Measurements from ENCODE around the gene PROSER3. TPM values are rescaled to one million over a fixed set of nuclear protein-coding genes. Genes with fewer than 3 reads are reported as not detected.

The PROSER3 gene
- total RNA-seq, 1 donor from 2014 or later: 13.8 TPM

GRCh38 chr19:35712567-35713505 lies 45.1 kb upstream of the PROSER3 start:
- H3K4me1 ChIP-seq: peaks cover 14% of the 10 kb centered on the region
- no peaks in the 10 kb centered on the region for H3K27me3 ChIP-seq
- no peaks in the 10 kb centered on the region for H3K9me3 ChIP-seq
- intact Hi-C loops (cut with DNase I): loop anchor here (10.0 kb wide), 1 partner anchor 222 kb away; the partner anchor contains the start of gene LRFN3
- H3K4me3 ChIP-seq: no peak overlapping the region
- no peak overlapping the region for H3K27ac ChIP-seq
- H3K36me3 ChIP-seq: no peaks in the 10 kb centered on the region
- TF ChIP-seq POLR2A (IDR thresholded peaks at IDR 0.05): no peak
- no peak for DNase-seq (ENCODE audit: extremely low spot score in 2 of 2)

- no peak for DNase-seq (ENCODE audit: extremely low spot score in 2 of 2)
- TF ChIP-seq CTCF (IDR thresholded peaks at IDR 0.05): no peak
- TF ChIP-seq POLR2A (IDR thresholded peaks at IDR 0.05): no peak
- no peak for TF ChIP-seq POLR2AphosphoS5 (IDR thresholded peaks at IDR 0.05; ENCODE audit: insufficient read depth in 1 of 2, low read depth in 1 of 2)
- intact Hi-C loops (cut with DNase I): loop anchor here (10.0 kb wide), 1 partner anchor 221 kb away; the partner anchor contains the start of gene LRFN3
- Histone ChIP-seq H3K4me1 (peaks cover 14% of the 10 kb centered on the region), H3K4me3 (no peak overlapping the region), H3K27me3 (no peaks in the 10 kb centered on the region), H3K9me3 (no peaks in the 10 kb centered on the region), H3K36me3 (no peaks in the 10 kb centered on the region), H3K27ac (no peak overlapping the region)
These were observed 44.5 kb upstream of the PROSER3 start for GRCh38 chr19:35713506-35713850.

- Histone ChIP-seq H3K36me3 (no peaks in the 10 kb centered on the region), H3K9me3 (no peaks in the 10 kb centered on the region), H3K4me3 (no peak overlapping the region), H3K27ac (no peak overlapping the region), H3K4me1 (peaks cover 19% of the 10 kb centered on the region), H3K27me3 (no peaks in the 10 kb centered on the region)
- DNase-seq (ENCODE audit: extremely low spot score in 2 of 2): no peak
- TF ChIP-seq POLR2AphosphoS5 (IDR thresholded peaks at IDR 0.05; ENCODE audit: insufficient read depth in 1 of 2, low read depth in 1 of 2) (no peak), CTCF (IDR thresholded peaks at IDR 0.05) (no peak), POLR2A (IDR thresholded peaks at IDR 0.05) (no peak)
- intact Hi-C loops (cut with DNase I): loop anchor here (10.0 kb wide), 1 partner anchor 221 kb away; the partner anchor contains the start of gene LRFN3
These were observed 44.0 kb upstream of the PROSER3 start for GRCh38 chr19:35713904-35714495.

GRCh38 chr19:35714601-35715354 lies 43.2 kb upstream of the PROSER3 start:
- H3K9me3 ChIP-seq: no peaks in the 10 kb centered on the region
- TF ChIP-seq CTCF (IDR thresholded peaks at IDR 0.05): no peak
- no peak for TF ChIP-seq POLR2AphosphoS5 (IDR thresholded peaks at IDR 0.05; ENCODE audit: insufficient read depth in 1 of 2, low read depth in 1 of 2)
- no peak for TF ChIP-seq POLR2A (IDR thresholded peaks at IDR 0.05)
- no peak for DNase-seq (ENCODE audit: extremely low spot score in 2 of 2)
- H3K27ac ChIP-seq: no peak overlapping the region
- peaks cover 0 to 2% of the 10 kb centered on the region in 2 donors for H3K36me3 ChIP-seq
- H3K27me3 ChIP-seq: no peaks in the 10 kb centered on the region
- peaks cover 26% of the 10 kb centered on the region for H3K4me1 ChIP-seq
- H3K4me3 ChIP-seq: no peak overlapping the region
- intact Hi-C loops (cut with DNase I): loop anchor here (5.0 to 10.0 kb wide), 2 partner anchors 167 to 220 kb away; partner anchors contain the start of genes LRFN3 and TMEM147

- TF ChIP-seq POLR2AphosphoS5 (IDR thresholded peaks at IDR 0.05; ENCODE audit: insufficient read depth in 1 of 2, low read depth in 1 of 2) (no peak), CTCF (IDR thresholded peaks at IDR 0.05) (no peak), POLR2A (IDR thresholded peaks at IDR 0.05) (no peak)
- peaks cover 30% of the 10 kb centered on the region for H3K4me1 ChIP-seq
- peak overlapping the region in 1 of 2 donors; percentile 67 for H3K4me3 ChIP-seq
- H3K9me3 ChIP-seq: no peaks in the 10 kb centered on the region
- no peaks in the 10 kb centered on the region for H3K27me3 ChIP-seq
- no peak for DNase-seq (ENCODE audit: extremely low spot score in 2 of 2)
- peaks cover 0 to 5% of the 10 kb centered on the region in 2 donors for H3K36me3 ChIP-seq
- intact Hi-C loops (cut with DNase I): loop anchor here (5.0 to 10.0 kb wide), 2 partner anchors 168 to 219 kb away; partner anchors contain the start of genes LRFN3 and TMEM147
- peak overlapping the region; percentile 85 for H3K27ac ChIP-seq
These were observed 42.6 kb upstream of the PROSER3 start for GRCh38 chr19:35715355-35715809.
